K562 (cell line): Measurements from ENCODE around the gene LCA5L. TPM values are rescaled to one million over a fixed set of nuclear protein-coding genes. Genes with fewer than 3 reads are reported as not detected.

Experiments
- ADNP ChIP-seq: fragments of 200-800 bp; sonication (Bioruptor generic); IDR thresholded peaks from 2 replicates; pipeline ENCODE4 v1.6.1; 2016; ENCODE audit warnings: missing genetic modification characterization, missing compliant biosample characterization
- CXXC5 ChIP-seq: fragments of 250-450 bp; sonication (Bioruptor Pico); IDR thresholded peaks from 2 replicates; pipeline ENCODE4 v1.8.0; 2022; ENCODE audit warnings: inconsistent platforms, mild to moderate bottlenecking, moderate library complexity
- ETV1 ChIP-seq: fragments of 450-650 bp; conservative IDR thresholded peaks from 2 replicates; pipeline ENCODE4 v1.6.1; 2016; ENCODE audit warnings: missing genetic modification characterization, control low read depth, low read depth, missing compliant biosample characterization
- EWSR1 ChIP-seq: fragments of 450-650 bp; IDR thresholded peaks from 2 replicates; pipeline ENCODE4 v1.6.1; 2018; ENCODE audit warnings: borderline replicate concordance, mild to moderate bottlenecking, low read depth, moderate library complexity; ENCODE audit not compliant: partially characterized antibody
- FOS ChIP-seq: IDR thresholded peaks from 3 replicates; pipeline ENCODE4 v1.6.1; 2011; ENCODE audit not compliant: insufficient read length; ENCODE audit errors: extremely low read depth
- HLTF ChIP-seq: fragments of 450-650 bp; IDR thresholded peaks from 2 replicates; pipeline ENCODE4 v1.6.1; 2016
- KLF1 ChIP-seq: fragments of 450-650 bp; IDR thresholded peaks from 2 replicates; pipeline ENCODE4 v1.6.1; 2016; ENCODE audit warnings: missing genetic modification characterization, missing compliant biosample characterization
- KLF10 ChIP-seq: fragments of 250-450 bp; sonication (Bioruptor Pico); IDR thresholded peaks from 2 replicates; pipeline ENCODE4 v1.6.1; 2021; ENCODE audit warnings: matching md5 sums
- MTF1 ChIP-seq: fragments of 250-450 bp; sonication (Bioruptor Pico); IDR thresholded peaks from 2 replicates; pipeline ENCODE4 v1.9.0; 2021; ENCODE audit warnings: moderate library complexity, mild to moderate bottlenecking, inconsistent platforms, borderline replicate concordance
- NCOA1 ChIP-seq: fragments of 450-650 bp; IDR thresholded peaks from 2 replicates; pipeline ENCODE4 v1.6.1; 2016; ENCODE audit warnings: low read depth
- NCOA2 ChIP-seq, 2 experiments: fragments of 450-650 bp; IDR thresholded peaks; 2 replicates each; pipeline ENCODE4 v1.6.1; 2018; ENCODE audit warnings: mild to moderate bottlenecking in 2 of 2, moderate library complexity in 1 of 2; ENCODE audit not compliant: partially characterized antibody in 2 of 2
- NCOA4 ChIP-seq: fragments of 450-650 bp; IDR thresholded peaks from 2 replicates; pipeline ENCODE4 v1.6.1; 2018; ENCODE audit warnings: mild to moderate bottlenecking; ENCODE audit not compliant: partially characterized antibody
- NEUROD1 ChIP-seq: fragments of 150-350 bp; IDR thresholded peaks from 2 replicates; pipeline ENCODE4 v1.6.1; 2014; ENCODE audit warnings: borderline replicate concordance, low read length, low read depth; ENCODE audit not compliant: partially characterized antibody
- NRF1 ChIP-seq, 2 experiments: fragments of 450-650 bp; IDR thresholded peaks in 1 of 2; conservative IDR thresholded peaks in 1 of 2; 2 replicates each; pipeline ENCODE4 v1.6.1; 2014; ENCODE audit warnings: mild to moderate bottlenecking in 2 of 2
- PHB ChIP-seq: fragments of 250-450 bp; sonication (Bioruptor Pico); IDR thresholded peaks from 2 replicates; pipeline ENCODE4 v1.5.0; 2021
- PRMT5 ChIP-seq: sonication (generic); formaldehyde crosslinking; IDR thresholded peaks from 2 replicates; pipeline ENCODE4 v1.5.0; 2020; ENCODE audit warnings: missing genetic modification reagents
- SRSF7 ChIP-seq: fragments of 200-400 bp; formaldehyde crosslinking; optimal IDR thresholded peaks from 2 replicates; pipeline ENCODE3; 2017; ENCODE audit warnings: mild to moderate bottlenecking, low read depth, low read length
- TBL1XR1 ChIP-seq, 2 experiments: IDR thresholded peaks; 2 replicates each; pipeline ENCODE4 v1.6.1; 2012; ENCODE audit warnings: improper control_type of control experiment in 2 of 2, low read length in 2 of 2, mild to moderate bottlenecking in 1 of 2
- XRCC4 ChIP-seq: IDR thresholded peaks from one replicate; pipeline ENCODE4 v1.6.1; 2011; ENCODE audit not compliant: insufficient read depth, insufficient read length; ENCODE audit errors: extremely low read depth
- YBX1 ChIP-seq: fragments of 450-650 bp; IDR thresholded peaks from 2 replicates; pipeline ENCODE4 v1.7.1; 2016; ENCODE audit warnings: mild to moderate bottlenecking
- ZFPM2 ChIP-seq: fragments of 250-450 bp; sonication (Bioruptor Pico); IDR thresholded peaks from 2 replicates; pipeline ENCODE4 v1.5.1; 2022; ENCODE audit warnings: mild to moderate bottlenecking
- ZNF24 ChIP-seq: fragments of 450-650 bp; IDR thresholded peaks from 2 replicates; pipeline ENCODE4 v1.6.1; 2016
- ZNF316 ChIP-seq: fragments of 450-650 bp; IDR thresholded peaks from 2 replicates; pipeline ENCODE4 v1.6.1; 2016
- ZNF324 ChIP-seq: fragments of 250-450 bp; sonication (Bioruptor Pico); IDR thresholded peaks from 2 replicates; pipeline ENCODE4 v1.4.0; 2020; ENCODE audit warnings: mild to moderate bottlenecking
- ZNF551 ChIP-seq: fragments of 250-450 bp; sonication (Bioruptor Pico); IDR thresholded peaks from 2 replicates; pipeline ENCODE4 v1.5.0; 2021; ENCODE audit warnings: mild to moderate bottlenecking, moderate library complexity
- ZNF668 ChIP-seq: fragments of 250-450 bp; sonication (Bioruptor Pico); IDR thresholded peaks from 2 replicates; pipeline ENCODE4 v1.8.0; 2022; ENCODE audit warnings: mild to moderate bottlenecking, inconsistent platforms
- ZNF699 ChIP-seq: fragments of 250-450 bp; sonication (Bioruptor Pico); IDR thresholded peaks from 2 replicates; pipeline ENCODE4 v1.8.0; 2021; ENCODE audit warnings: mild to moderate bottlenecking, moderate library complexity; ENCODE audit not compliant: insufficient replicate concordance
- ZNF707 ChIP-seq: fragments of 250-450 bp; sonication (Bioruptor Pico); conservative IDR thresholded peaks from 2 replicates; pipeline ENCODE4 v1.8.0; 2022; ENCODE audit warnings: inconsistent platforms, mild to moderate bottlenecking, moderate library complexity
- polyA plus RNA-seq, 8 experiments: library from polyadenylated mRNA; depleted of rRNA in 4 of 8; stranded (reverse) in 5 of 8; unstranded in 3 of 8; fragments of >200 nt; fragmentation: Nextera tagmentation in 2 of 8; fragmentation: Illumina TruSeq in 1 of 8; extraction: Ambion mirVana in 2 of 8; extraction: Trizol in 1 of 8; gene quantifications; 2 replicates each; pipeline versions ENCODE4 v1.2.1 to v1.2.3, GENCODE V29; 2011 to 2014; ENCODE audit warnings: inconsistent platforms in 1 of 8, missing spikeins in 1 of 8
- total RNA-seq, 7 experiments: library from RNA; depleted of rRNA in 6 of 7; stranded (reverse); fragments of >200 nt in 6 of 7; fragmentation: Illumina TruSeq in 2 of 7; extraction: Trizol in 2 of 7; gene quantifications; 2 replicates each; pipeline versions ENCODE4 v1.2.1 to v1.2.3, GENCODE V29; 2011 to 2021; ENCODE audit warnings: low replicate concordance in 1 of 7
- TF ChIP-seq, protein P1 (sequence below): fragments of 250-450 bp; sonication (Bioruptor Pico); IDR thresholded peaks from 2 replicates; pipeline ENCODE4 v1.4.0; 2020; ENCODE audit warnings: borderline replicate concordance
- TF ChIP-seq, protein P2 (sequence below): fragments of 450-650 bp; IDR thresholded peaks from 2 replicates; pipeline ENCODE4 v1.6.1; 2018; ENCODE audit warnings: mild to moderate bottlenecking, low read depth; ENCODE audit not compliant: partially characterized antibody

LCA5L gene
- total and polyA plus RNA-seq, 9 of the 15 experiments (the other 6 are each of a cell fraction or from before 2014, with no cell fraction given): 1.8 to 4.9 (median 3.8) TPM

DNA sequence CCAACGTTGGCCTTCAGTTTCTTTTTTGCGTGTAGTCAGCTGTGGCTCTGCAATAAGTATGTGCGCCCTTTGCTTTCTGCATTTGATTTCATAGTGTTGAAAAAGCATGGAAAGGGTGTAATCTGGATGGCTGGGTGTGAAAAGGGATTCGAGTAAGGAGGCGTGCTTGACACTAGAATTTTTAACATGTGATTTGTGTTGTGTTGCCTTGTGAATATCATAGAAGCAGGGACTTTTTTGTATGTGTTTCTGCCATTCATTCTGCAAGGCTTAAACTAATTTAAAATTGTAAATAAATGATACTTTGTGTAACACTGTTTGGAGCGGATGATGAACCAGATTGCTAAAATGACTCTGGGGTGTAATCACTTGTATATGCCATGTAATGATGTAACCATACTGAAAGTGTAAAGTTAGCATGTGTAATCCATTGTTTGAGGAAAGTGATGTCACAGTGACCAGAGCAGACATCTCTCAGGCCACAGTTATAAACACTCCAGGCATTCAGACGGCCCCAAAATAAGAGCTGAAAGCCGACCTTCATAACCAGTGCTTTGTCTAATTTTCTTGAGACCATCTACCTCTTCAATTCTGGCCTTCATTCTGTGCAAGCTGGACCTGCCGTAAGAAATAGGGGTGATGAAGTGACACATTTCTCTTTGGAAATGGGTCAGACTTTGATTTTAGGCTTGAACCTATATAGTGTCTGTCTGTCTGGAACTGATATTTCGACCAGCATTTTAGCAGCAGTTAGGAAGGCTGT is 6.8 kb upstream of the LCA5L start (continued):
- TF ChIP-seq, protein P1, sequence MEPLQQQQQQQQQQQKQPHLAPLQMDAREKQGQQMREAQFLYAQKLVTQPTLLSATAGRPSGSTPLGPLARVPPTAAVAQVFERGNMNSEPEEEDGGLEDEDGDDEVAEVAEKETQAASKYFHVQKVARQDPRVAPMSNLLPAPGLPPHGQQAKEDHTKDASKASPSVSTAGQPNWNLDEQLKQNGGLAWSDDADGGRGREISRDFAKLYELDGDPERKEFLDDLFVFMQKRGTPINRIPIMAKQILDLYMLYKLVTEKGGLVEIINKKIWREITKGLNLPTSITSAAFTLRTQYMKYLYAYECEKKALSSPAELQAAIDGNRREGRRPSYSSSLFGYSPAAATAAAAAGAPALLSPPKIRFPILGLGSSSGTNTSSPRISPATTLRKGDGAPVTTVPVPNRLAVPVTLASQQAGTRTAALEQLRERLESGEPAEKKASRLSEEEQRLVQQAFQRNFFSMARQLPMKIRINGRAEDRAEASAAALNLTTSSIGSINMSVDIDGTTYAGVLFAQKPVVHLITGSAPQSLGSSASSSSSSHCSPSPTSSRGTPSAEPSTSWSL (CRISPR knock-in tag): no peak
- TF ChIP-seq KLF1 (tag): no peak
- TF ChIP-seq ZNF699 (CRISPR knock-in tag): no peak
- TF ChIP-seq ZNF707 (CRISPR knock-in tag): no peak
- TF ChIP-seq HLTF: no peak
- TF ChIP-seq ZNF316: no peak
- TF ChIP-seq PHB (CRISPR knock-in tag): no peak
- no peak for TF ChIP-seq PRMT5
- no peak for TF ChIP-seq NRF1 (conservative IDR thresholded peaks at IDR 0.05 in 1 of 2, IDR thresholded peaks at IDR 0.05 in 1 of 2)
- TF ChIP-seq NCOA1: 0 out of 2 replicates have a peak, but pooled peaks have one; percentile 42
- TF ChIP-seq ZFPM2: no peak
- TF ChIP-seq EWSR1: no peak
- no peak for TF ChIP-seq ADNP (tag)
- no peak for TF ChIP-seq YBX1
- no peak; a peak in 1 of 4 replicates for TF ChIP-seq TBL1XR1 (IDR thresholded peaks at IDR 0.05; ENCODE audit: low read length in 2 of 2)
- no peak for TF ChIP-seq ZNF668 (CRISPR knock-in tag)
- TF ChIP-seq MTF1 (CRISPR knock-in tag): no peak
- TF ChIP-seq CXXC5: no peak; the same call in none of the 2 replicates
- TF ChIP-seq KLF10 (CRISPR knock-in tag): no peak
- no peak for TF ChIP-seq NEUROD1
- TF ChIP-seq ZNF324 (CRISPR knock-in tag): no peak
- no peak for TF ChIP-seq ZNF551
- TF ChIP-seq FOS: no peak
- TF ChIP-seq ETV1 (tag): 0 out of 2 replicates have a peak, but pooled peaks have one; percentile 20
- TF ChIP-seq NCOA2 (IDR thresholded peaks at IDR 0.05; ENCODE audit: partially characterized antibody in 2 of 2): no peak
- TF ChIP-seq XRCC4: no peak
- no peak for TF ChIP-seq NCOA4
- TF ChIP-seq SRSF7: no peak
- TF ChIP-seq, protein P2, sequence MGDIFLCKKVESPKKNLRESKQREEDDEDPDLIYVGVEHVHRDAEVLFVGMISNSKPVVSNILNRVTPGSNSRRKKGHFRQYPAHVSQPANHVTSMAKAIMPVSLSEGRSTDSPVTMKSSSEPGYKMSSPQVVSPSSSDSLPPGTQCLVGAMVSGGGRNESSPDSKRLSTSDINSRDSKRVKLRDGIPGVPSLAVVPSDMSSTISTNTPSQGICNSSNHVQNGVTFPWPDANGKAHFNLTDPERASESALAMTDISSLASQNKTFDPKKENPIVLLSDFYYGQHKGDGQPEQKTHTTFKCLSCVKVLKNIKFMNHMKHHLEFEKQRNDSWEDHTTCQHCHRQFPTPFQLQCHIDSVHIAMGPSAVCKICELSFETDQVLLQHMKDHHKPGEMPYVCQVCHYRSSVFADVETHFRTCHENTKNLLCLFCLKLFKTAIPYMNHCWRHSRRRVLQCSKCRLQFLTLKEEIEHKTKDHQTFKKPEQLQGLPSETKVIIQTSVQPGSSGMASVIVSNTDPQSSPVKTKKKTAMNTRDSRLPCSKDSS: no peak
- no peak; the same call in 1 of the 2 replicates for TF ChIP-seq ZNF24
